ENCODE data around the gene APOL2.
"Not testable (repeated sequence)": the region's sequence is repeated elsewhere in the genome, so short reads cannot be mapped to it uniquely, and the experiment has no call there.

APOL2 gene

GRCh38 chr22:36220451-36220921, 18.8 kb downstream of the APOL2 start:
- DNase-seq (ENCODE audit: low read depth): no peak

GRCh38 chr22:36218648-36219193, 20.6 kb downstream of the APOL2 start:
- DNase-seq (ENCODE audit: low read depth): no peak

GRCh38 chr22:36215981-36216380, 23.3 kb downstream of the APOL2 start:
- DNase-seq (ENCODE audit: low read depth): no peak

- DNase-seq (ENCODE audit: low read depth): no peak
Observed at GRCh38 chr22:36213586-36213985, 25.7 kb downstream of the APOL2 start.

- no peak for DNase-seq (ENCODE audit: low read depth)
Observed at GRCh38 chr22:36212901-36213300, 26.4 kb downstream of the APOL2 start.

GRCh38 chr22:36211237-36211861, 28.0 kb downstream of the APOL2 start:
- DNase-seq (ENCODE audit: low read depth): no peak

- DNase-seq (ENCODE audit: low read depth): no peak
Observed at GRCh38 chr22:36210224-36210623, 29.1 kb downstream of the APOL2 start.

- not testable (repeated sequence) for DNase-seq (ENCODE audit: low read depth)
Observed at GRCh38 chr22:36209488-36209908, 29.8 kb downstream of the APOL2 start.

- no peak for DNase-seq (ENCODE audit: low read depth)
Observed at GRCh38 chr22:36208914-36209313, 30.4 kb downstream of the APOL2 start.

GRCh38 chr22:36208162-36208765, 31.1 kb downstream of the APOL2 start:
- DNase-seq (ENCODE audit: low read depth): no peak

GRCh38 chr22:36206255-36206654, 33.1 kb downstream of the APOL2 start:
- no peak for DNase-seq (ENCODE audit: low read depth)

- not testable (repeated sequence) for DNase-seq (ENCODE audit: low read depth)
Observed at GRCh38 chr22:36205573-36205972, 33.8 kb downstream of the APOL2 start.

GRCh38 chr22:36204632-36205015, 34.7 kb downstream of the APOL2 start:
- no peak for DNase-seq (ENCODE audit: low read depth)

- no peak for DNase-seq (ENCODE audit: low read depth)
Observed at GRCh38 chr22:36204001-36204631, 35.2 kb downstream of the APOL2 start.

- not testable (repeated sequence) for DNase-seq (ENCODE audit: low read depth)
Observed at GRCh38 chr22:36203441-36203840, 35.9 kb downstream of the APOL2 start.

- not testable (repeated sequence) for DNase-seq (ENCODE audit: low read depth)
Observed at GRCh38 chr22:36202906-36203305, 36.4 kb downstream of the APOL2 start.

- no peak for DNase-seq (ENCODE audit: low read depth)
Observed at GRCh38 chr22:36201630-36202319, 37.6 kb downstream of the APOL2 start, which contains the start of gene APOL4. TSS of gene APOL4 (minus strand) at chr22:36201809. CDS start at chr22:36201734, 75 bp downstream.

- not testable (repeated sequence) for DNase-seq (ENCODE audit: low read depth)
Observed at GRCh38 chr22:36201025-36201424, 38.3 kb downstream of the APOL2 start.

GRCh38 chr22:36199001-36199551, 40.3 kb downstream of the APOL2 start:
- DNase-seq (ENCODE audit: low read depth): no peak

- no peak for DNase-seq (ENCODE audit: low read depth)
Observed at GRCh38 chr22:36198536-36198935, 40.8 kb downstream of the APOL2 start.

- peak; percentile 18 for DNase-seq (ENCODE audit: low read depth)
Observed at GRCh38 chr22:36197514-36198146, 41.7 kb downstream of the APOL2 start.

- no peak for DNase-seq (ENCODE audit: low read depth)
Observed at GRCh38 chr22:36197065-36197440, 42.3 kb downstream of the APOL2 start.
